GM12892 (cell line): ENCODE measurements around the gene TMEM150A.

Experiments
- POLR2A ChIP-seq: IDR thresholded peaks from 2 replicates; pipeline ENCODE4 v1.6.1; 2011; ENCODE audit warnings: low read depth, low read length, control low read depth
- TAF1 ChIP-seq: IDR thresholded peaks from 2 replicates; pipeline ENCODE4 v1.6.1; 2011; ENCODE audit warnings: low read depth, mild to moderate bottlenecking, control low read depth, low read length, borderline replicate concordance

- TF ChIP-seq POLR2A (no peak), TAF1 (no peak)
Observed at GRCh38 chr2:85583667-85584353, 18.7 kb downstream of the TMEM150A start.
